KOPT-K1 (cell line): Measurements from ENCODE around the gene SRD5A2.
"Not testable (repeated sequence)": the region's sequence is repeated elsewhere in the genome, so short reads cannot be mapped to it uniquely, and the experiment has no call there.

Experiments
- H3K27ac ChIP-seq: fragments of 200-600 bp; sonication (generic); 2 replicates; pipeline ENCODE4 v1.5.1; 2016; ENCODE audit warnings: antibody characterized with exemption, mild to moderate bottlenecking, low read depth, low read length; ENCODE audit not compliant: poor library complexity, severe bottlenecking
- H3K36me3 ChIP-seq: fragments of 200-600 bp; sonication (generic); 2 replicates; pipeline ENCODE4 v1.5.1; 2017; ENCODE audit warnings: antibody characterized with exemption, mild to moderate bottlenecking, low read length, moderate library complexity; ENCODE audit not compliant: insufficient read depth
- H3K9me3 ChIP-seq: fragments of 200-600 bp; sonication (generic); 2 replicates; pipeline ENCODE4 v1.5.1; 2017; ENCODE audit warnings: antibody characterized with exemption, low read length, mild to moderate bottlenecking; ENCODE audit not compliant: insufficient read depth, poor library complexity, severe bottlenecking

The SRD5A2 gene

GRCh38 chr2:31522786-31523185, 58.0 kb downstream of the SRD5A2 start:
- Histone ChIP-seq H3K36me3 (no peaks in the 10 kb centered on the region), H3K9me3 (no peaks in the 10 kb centered on the region), H3K27ac (no peak overlapping the region)

DNA sequence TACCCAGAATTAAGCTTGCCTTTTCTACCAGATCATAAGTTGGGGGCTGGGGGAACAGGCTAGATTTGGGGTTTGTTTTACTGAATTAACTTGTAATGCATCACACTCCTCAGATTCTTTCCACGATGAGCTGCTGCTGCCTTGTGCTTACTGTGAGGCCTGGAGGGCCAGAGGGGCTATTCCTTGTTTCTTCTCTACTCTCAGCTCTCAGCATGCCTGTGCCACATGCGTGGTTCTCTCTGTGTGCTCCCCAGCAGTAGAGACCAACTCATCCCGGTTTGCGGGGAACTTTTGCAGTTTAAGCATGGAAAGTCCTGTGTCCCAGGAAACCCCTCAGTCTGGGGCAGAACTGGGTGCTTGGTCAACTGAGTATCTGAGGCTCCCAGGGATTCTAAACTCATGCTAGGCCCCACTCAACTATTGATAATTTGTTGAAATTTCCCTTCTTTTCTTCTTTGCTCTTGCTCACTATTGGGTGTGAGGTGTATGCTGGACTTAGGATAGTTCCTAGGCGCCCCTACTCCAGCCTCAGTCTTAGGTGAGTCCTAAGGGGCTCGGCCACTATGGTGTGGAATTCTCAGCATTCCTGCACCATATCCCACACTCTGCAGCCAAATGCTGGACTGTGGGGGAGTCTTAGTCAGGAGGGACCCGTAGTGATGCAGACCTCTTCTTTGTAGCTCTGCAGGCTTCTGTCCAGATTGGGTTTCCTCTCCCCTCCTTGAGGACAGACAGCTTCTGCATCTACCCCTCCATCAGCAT, 63.1 kb downstream of the SRD5A2 start:
- Histone ChIP-seq H3K27ac (no peak overlapping the region), H3K9me3 (no peaks in the 10 kb centered on the region), H3K36me3 (no peaks in the 10 kb centered on the region)

GRCh38 chr2:31515586-31515985, 65.2 kb downstream of the SRD5A2 start:
- no peaks in the 10 kb centered on the region for H3K36me3 ChIP-seq
- no peak overlapping the region for H3K27ac ChIP-seq
- H3K9me3 ChIP-seq, result no peaks in the 10 kb centered on the region

GRCh38 chr2:31513553-31513952, 67.2 kb downstream of the SRD5A2 start:
- no peaks in the 10 kb centered on the region for H3K36me3 ChIP-seq
- no peak overlapping the region for H3K27ac ChIP-seq
- H3K9me3 ChIP-seq, result no peaks in the 10 kb centered on the region

DNA sequence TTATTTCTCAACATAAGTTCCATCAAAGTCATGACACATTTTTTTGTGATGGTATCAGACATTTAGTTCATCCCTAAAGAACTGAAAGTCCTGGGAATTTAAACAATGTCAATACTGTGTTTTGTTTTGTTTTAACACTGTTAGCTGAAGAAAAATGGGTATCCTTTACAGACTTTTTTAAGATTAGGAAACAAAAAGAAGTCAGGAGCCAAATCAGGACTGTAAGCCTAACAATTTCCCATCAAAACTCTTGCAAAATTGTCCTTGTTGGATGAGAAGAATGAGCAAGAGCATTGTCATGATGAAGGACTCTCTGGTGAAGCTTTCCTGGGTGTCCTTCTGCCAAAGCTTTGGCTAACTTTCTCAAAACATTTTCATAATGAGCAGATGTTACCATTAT, 69.4 kb downstream of the SRD5A2 start:
- H3K9me3 ChIP-seq, result no peaks in the 10 kb centered on the region
- H3K27ac ChIP-seq, result no peak overlapping the region

GRCh38 chr2:31505111-31505510, 75.6 kb downstream of the SRD5A2 start:
- no peaks in the 10 kb centered on the region for H3K36me3 ChIP-seq
- H3K27ac ChIP-seq, result no peak overlapping the region
- no peaks in the 10 kb centered on the region for H3K9me3 ChIP-seq

More for the DNA sequence above, 69.4 kb downstream of the SRD5A2 start:
- H3K36me3 ChIP-seq, result no peaks in the 10 kb centered on the region

DNA sequence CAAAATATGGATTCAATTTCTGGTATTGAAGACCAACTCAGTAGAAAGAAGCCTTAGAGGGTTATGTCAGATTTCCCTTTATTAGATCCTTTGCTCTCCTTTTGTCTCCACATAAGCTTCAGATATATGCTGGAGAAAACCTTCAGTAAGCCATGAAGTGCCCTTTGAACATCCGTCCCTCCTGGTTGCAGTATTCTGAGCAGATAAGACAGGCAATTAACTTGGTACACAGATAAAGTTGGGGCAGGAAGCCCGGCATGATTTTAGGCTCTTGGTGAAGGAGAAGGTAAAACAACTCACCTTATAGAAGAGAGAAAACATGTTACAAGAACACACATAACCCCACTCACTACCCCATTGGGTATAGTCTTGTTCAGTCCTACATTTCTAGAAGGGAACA, 76.4 kb downstream of the SRD5A2 start:
- no peaks in the 10 kb centered on the region for H3K36me3 ChIP-seq
- H3K9me3 ChIP-seq, result no peaks in the 10 kb centered on the region
- H3K27ac ChIP-seq, result no peak overlapping the region

- H3K36me3 ChIP-seq, H3K9me3 ChIP-seq, H3K27ac ChIP-seq: not testable (repeated sequence)
Measured at GRCh38 chr2:31496451-31496874, 84.3 kb downstream of the SRD5A2 start.

DNA sequence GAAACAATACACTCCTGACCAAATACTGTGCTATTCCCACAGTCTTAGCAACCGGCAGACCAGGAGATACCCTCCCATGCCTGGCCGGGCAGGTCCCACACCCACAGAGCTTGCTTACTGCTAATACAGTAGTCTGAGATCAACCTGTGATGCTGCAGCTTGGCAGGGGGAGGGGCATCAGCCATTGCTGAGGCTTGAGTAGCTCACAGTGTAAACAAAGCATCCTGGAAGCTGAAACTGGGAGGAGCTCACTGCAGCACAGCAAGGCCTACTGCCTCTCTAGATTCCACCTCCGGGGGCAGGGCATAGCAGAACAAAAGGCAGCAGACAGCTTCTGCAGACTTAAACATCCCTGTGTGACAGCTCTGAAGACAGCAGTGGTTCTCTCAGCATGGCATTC, 91.4 kb downstream of the SRD5A2 start:
- H3K9me3 ChIP-seq, H3K27ac ChIP-seq, H3K36me3 ChIP-seq: not testable (repeated sequence)

DNA sequence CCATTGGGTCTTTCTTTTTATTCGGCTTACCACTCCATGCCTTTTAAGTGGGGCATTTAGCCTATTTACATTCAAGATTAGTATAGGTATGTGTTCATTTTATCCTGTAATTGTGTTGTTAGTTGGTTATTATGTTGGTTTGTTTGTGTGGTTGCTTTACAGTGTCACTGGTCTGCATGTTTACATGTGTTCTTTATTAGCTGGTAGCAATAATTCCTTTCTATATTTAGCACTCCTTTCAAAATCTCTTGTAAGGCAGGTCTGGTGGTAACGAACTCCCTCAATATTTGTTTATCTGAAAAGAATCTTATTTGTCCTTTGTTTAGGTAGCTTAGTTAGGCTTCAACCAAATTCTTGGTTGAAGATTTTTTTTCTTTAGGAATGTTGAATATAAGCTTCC, 97.5 kb downstream of the SRD5A2 start:
- no peaks in the 10 kb centered on the region for H3K9me3 ChIP-seq
- H3K36me3 ChIP-seq, result no peaks in the 10 kb centered on the region
- H3K27ac ChIP-seq, result no peak overlapping the region

- Histone ChIP-seq H3K27ac (no peak overlapping the region), H3K9me3 (no peaks in the 10 kb centered on the region), H3K36me3 (no peaks in the 10 kb centered on the region)
Measured at GRCh38 chr2:31476511-31477180, 104.1 kb downstream of the SRD5A2 start.

- Histone ChIP-seq H3K27ac (no peak overlapping the region), H3K36me3 (no peaks in the 10 kb centered on the region), H3K9me3 (no peaks in the 10 kb centered on the region)
Measured at GRCh38 chr2:31475692-31476091, 105.0 kb downstream of the SRD5A2 start.

GRCh38 chr2:31474296-31474695, 106.4 kb downstream of the SRD5A2 start:
- Histone ChIP-seq H3K36me3 (no peaks in the 10 kb centered on the region), H3K9me3 (no peaks in the 10 kb centered on the region), H3K27ac (no peak overlapping the region)
